Umbilical cord (tissue), 2 donors: ENCODE data around the gene SARDH. TPM values are rescaled to one million over a fixed set of nuclear protein-coding genes. Genes with fewer than 3 reads are reported as not detected.

Source experiments
- DNase-seq: peaks from one replicate; pipeline ENCODE4 v3.0.0-alpha.2; 2015; ENCODE audit warnings: low spot score
- total RNA-seq: library from RNA; depleted of rRNA; stranded (reverse); fragments of >200 nt; gene quantifications from one replicate; pipeline ENCODE4 v1.2.3, GENCODE V29; 2014; ENCODE audit warnings: low replicate concordance; ENCODE audit not compliant: insufficient read depth

Gene SARDH
- total RNA-seq, 1 donor from 2014 or later = 7.7 TPM

- DNase-seq = no peak
Measured at GRCh38 chr9:133672503-133673257, 65.5 kb downstream of the SARDH start.

- DNase-seq = no peak
Measured at GRCh38 chr9:133671371-133671770, 66.8 kb downstream of the SARDH start.

- no peak for DNase-seq
Measured at GRCh38 chr9:133670466-133670865, 67.7 kb downstream of the SARDH start.

GRCh38 chr9:133669182-133669801 lies 68.9 kb downstream of the SARDH start:
- no peak for DNase-seq

- no peak for DNase-seq
Measured at GRCh38 chr9:133667759-133668450, 70.2 kb downstream of the SARDH start.

GRCh38 chr9:133666845-133667244 lies 71.3 kb downstream of the SARDH start:
- DNase-seq = no peak

GRCh38 chr9:133666387-133666786 lies 71.8 kb downstream of the SARDH start:
- no peak for DNase-seq

- DNase-seq = no peak
Measured at GRCh38 chr9:133665535-133665934, 72.6 kb downstream of the SARDH start.

- DNase-seq = no peak
Measured at GRCh38 chr9:133665096-133665495, 73.1 kb downstream of the SARDH start.

- DNase-seq = no peak
Measured at GRCh38 chr9:133664173-133665050, 73.7 kb downstream of the SARDH start.

GRCh38 chr9:133661846-133662540 lies 76.2 kb downstream of the SARDH start:
- no peak for DNase-seq

- no peak for DNase-seq
Measured at GRCh38 chr9:133659516-133659915, 78.6 kb downstream of the SARDH start.

GRCh38 chr9:133658442-133659431 lies 79.4 kb downstream of the SARDH start:
- peak; percentile 72 for DNase-seq

GRCh38 chr9:133657120-133657661 lies 81.0 kb downstream of the SARDH start:
- no peak for DNase-seq

- no peak for DNase-seq
Measured at GRCh38 chr9:133656211-133657119, 81.7 kb downstream of the SARDH start.

- no peak for DNase-seq
Measured at GRCh38 chr9:133655701-133656100, 82.5 kb downstream of the SARDH start.

- DNase-seq = no peak
Measured at GRCh38 chr9:133654736-133655657, 83.2 kb downstream of the SARDH start.
